K562 (cell line): ENCODE measurements around the gene FAM222A. TPM values are rescaled to one million over a fixed set of nuclear protein-coding genes. Genes with fewer than 3 reads are reported as not detected.

Experiments used
- ARID4B ChIP-seq: sonication (generic); formaldehyde crosslinking; IDR thresholded peaks from 2 replicates; pipeline ENCODE4 v1.8.0; 2022; ENCODE audit warnings: mild to moderate bottlenecking, missing genetic modification reagents
- CBFB ChIP-seq: sonication (generic); formaldehyde crosslinking; IDR thresholded peaks from 2 replicates; pipeline ENCODE4 v1.4.0; 2020; ENCODE audit warnings: mild to moderate bottlenecking, missing genetic modification reagents
- CREB1 ChIP-seq, 2 experiments: sonication (generic) in 1 of 2; formaldehyde crosslinking in 1 of 2; IDR thresholded peaks; 2 replicates each; pipeline versions ENCODE4 v1.6.1 to v1.8.0; 2012 to 2022; ENCODE audit warnings: inconsistent platforms in 1 of 2, mild to moderate bottlenecking in 1 of 2, missing genetic modification reagents in 1 of 2, moderate library complexity in 1 of 2
- EHMT2 ChIP-seq: fragments of 450-650 bp; IDR thresholded peaks from 2 replicates; pipeline ENCODE4 v1.6.1; 2018; ENCODE audit warnings: antibody characterized with exemption
- HDAC2 ChIP-seq: fragments of 450-650 bp; IDR thresholded peaks from 2 replicates; pipeline ENCODE4 v1.6.1; 2016; ENCODE audit warnings: mild to moderate bottlenecking
- HDAC3 ChIP-seq: fragments of 450-650 bp; IDR thresholded peaks from 2 replicates; pipeline ENCODE4 v1.6.1; 2018; ENCODE audit warnings: borderline replicate concordance, mild to moderate bottlenecking, moderate library complexity; ENCODE audit not compliant: partially characterized antibody
- HINFP ChIP-seq: fragments of 450-650 bp; conservative IDR thresholded peaks from 2 replicates; pipeline ENCODE4 v1.6.1; 2016; ENCODE audit warnings: missing genetic modification characterization, low read depth, mild to moderate bottlenecking, control low read depth, missing compliant biosample characterization
- MAZ ChIP-seq, 2 experiments: fragments of 450-650 bp in 1 of 2; sonication (generic) in 1 of 2; formaldehyde crosslinking; IDR thresholded peaks in 1 of 2; conservative IDR thresholded peaks in 1 of 2; 2 replicates each; pipeline versions ENCODE4 v1.4.0 to v1.5.0; 2020; ENCODE audit warnings: mild to moderate bottlenecking in 1 of 2, missing genetic modification reagents in 1 of 2
- MXD1 ChIP-seq: fragments of 250-450 bp; sonication (Bioruptor Pico); IDR thresholded peaks from 2 replicates; pipeline ENCODE4 v1.8.0; 2021; ENCODE audit warnings: borderline replicate concordance, mild to moderate bottlenecking, moderate library complexity; ENCODE audit not compliant: poor library complexity, severe bottlenecking
- SLC30A9 ChIP-seq: fragments of 250-450 bp; sonication (Bioruptor Pico); IDR thresholded peaks from 2 replicates; pipeline ENCODE4 v1.8.0; 2022; ENCODE audit warnings: mild to moderate bottlenecking, moderate library complexity
- YBX1 ChIP-seq: fragments of 450-650 bp; IDR thresholded peaks from 2 replicates; pipeline ENCODE4 v1.7.1; 2016; ENCODE audit warnings: mild to moderate bottlenecking
- ZMIZ1 ChIP-seq, 2 experiments: fragments of 150-350 bp in 1 of 2; IDR thresholded peaks; 2 replicates each; pipeline ENCODE4 v1.6.1; 2012 to 2016; ENCODE audit warnings: low read depth in 2 of 2, low read length in 2 of 2, mild to moderate bottlenecking in 1 of 2, moderate library complexity in 1 of 2
- ZNF146 ChIP-seq: IDR thresholded peaks from one replicate; pipeline ENCODE4 v1.6.1; 2018; ENCODE audit warnings: missing compliant biosample characterization; ENCODE audit not compliant: unreplicated experiment
- ZNF175 ChIP-seq: fragments of 200-800 bp; sonication (Bioruptor generic); IDR thresholded peaks from 2 replicates; pipeline ENCODE4 v1.6.1; 2016; ENCODE audit warnings: low read depth, mild to moderate bottlenecking, missing genetic modification characterization, missing compliant biosample characterization
- ZNF444 ChIP-seq: fragments of 250-450 bp; sonication (Bioruptor Pico); IDR thresholded peaks from 2 replicates; pipeline ENCODE4 v1.4.0; 2020; ENCODE audit warnings: mild to moderate bottlenecking, moderate library complexity
- ZNF75A ChIP-seq: fragments of 450-650 bp; formaldehyde crosslinking; IDR thresholded peaks from 2 replicates; pipeline ENCODE4 v1.4.0; 2020; ENCODE audit warnings: mild to moderate bottlenecking
- ZNF77 ChIP-seq: fragments of 250-450 bp; sonication (Bioruptor Pico); IDR thresholded peaks from 2 replicates; pipeline ENCODE4 v1.5.0; 2020
- polyA plus RNA-seq, 8 experiments: library from polyadenylated mRNA; depleted of rRNA in 4 of 8; stranded (reverse) in 5 of 8; unstranded in 3 of 8; fragments of >200 nt; fragmentation: Nextera tagmentation in 2 of 8; fragmentation: Illumina TruSeq in 1 of 8; extraction: Ambion mirVana in 2 of 8; extraction: Trizol in 1 of 8; gene quantifications; 2 replicates each; pipeline versions ENCODE4 v1.2.1 to v1.2.3, GENCODE V29; 2011 to 2014; ENCODE audit warnings: inconsistent platforms in 1 of 8, missing spikeins in 1 of 8
- total RNA-seq, 7 experiments: library from RNA; depleted of rRNA in 6 of 7; stranded (reverse); fragments of >200 nt in 6 of 7; fragmentation: Illumina TruSeq in 2 of 7; extraction: Trizol in 2 of 7; gene quantifications; 2 replicates each; pipeline versions ENCODE4 v1.2.1 to v1.2.3, GENCODE V29; 2011 to 2021; ENCODE audit warnings: low replicate concordance in 1 of 7

FAM222A gene
- total and polyA plus RNA-seq, 9 of the 15 experiments (the other 6 are each of a cell fraction or from before 2014, with no cell fraction given) = 0.03 to 0.36 (median 0.12) TPM; not detected in 1

- peak; percentile 52; the same call in 1 of the 2 replicates for TF ChIP-seq HDAC2
- TF ChIP-seq ZNF444 (CRISPR knock-in tag) = no peak
- no peak for TF ChIP-seq ZNF75A
- no peak for TF ChIP-seq HINFP (tag)
- no peak for TF ChIP-seq ZNF77 (CRISPR knock-in tag)
- TF ChIP-seq HDAC3 = no peak
- TF ChIP-seq SLC30A9 (CRISPR knock-in tag) = no peak
- TF ChIP-seq MAZ (CRISPR knock-in tag; conservative IDR thresholded peaks at IDR 0.05 in 1 of 2, IDR thresholded peaks at IDR 0.05 in 1 of 2) = peak; percentile 45 to 61; a peak in 2 of 4 replicates
- no peak for TF ChIP-seq MXD1 (CRISPR knock-in tag)
- TF ChIP-seq CBFB = no peak
- peak; percentile 46; the same call in 1 of the 2 replicates for TF ChIP-seq ARID4B
- no peak for TF ChIP-seq ZMIZ1 (IDR thresholded peaks at IDR 0.05; ENCODE audit: low read depth in 2 of 2, low read length in 2 of 2)
- TF ChIP-seq YBX1 = no peak
- TF ChIP-seq EHMT2 = peak; percentile 97
- TF ChIP-seq ZNF146 (CRISPR knock-in tag) = no peak
- no peak for TF ChIP-seq ZNF175 (CRISPR knock-in tag)
- 0 out of 2 replicates have a peak, but pooled peaks have one; percentile 45 for TF ChIP-seq CREB1 (IDR thresholded peaks at IDR 0.05)
- TF ChIP-seq CREB1 (CRISPR knock-in tag; IDR thresholded peaks at IDR 0.05) = peak; percentile 48; the same call in 1 of the 2 replicates
These were observed 23.0 kb downstream of the FAM222A start (continued) for GRCh38 chr12:109736552-109737108.
